Fibroblast of skin of abdomen (primary cell): ENCODE results near the gene PPBP. TPM values are rescaled to one million over a fixed set of nuclear protein-coding genes. Genes with fewer than 3 reads are reported as not detected.

Experiments used
- DNase-seq: peaks from one replicate; pipeline ENCODE4 v3.0.0-alpha.2; 2013
- polyA plus RNA-seq, 2 experiments: library from polyadenylated mRNA; unstranded; fragments of 120-200 nt; gene quantifications; one replicate each; pipeline ENCODE4 v1.2.1, GENCODE V29; 2013; ENCODE audit not compliant: insufficient read length in 2 of 2

Gene PPBP, protein sequence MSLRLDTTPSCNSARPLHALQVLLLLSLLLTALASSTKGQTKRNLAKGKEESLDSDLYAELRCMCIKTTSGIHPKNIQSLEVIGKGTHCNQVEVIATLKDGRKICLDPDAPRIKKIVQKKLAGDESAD
- polyA plus RNA-seq (2013, experiment 1 of 2; ENCODE audit: insufficient read length) = not detected
- not detected for polyA plus RNA-seq (2013, experiment 2 of 2; ENCODE audit: insufficient read length)

GRCh38 chr4:73988061-73988460 is at the start of gene PPBP:
TSS of gene PPBP (minus strand) at chr4:73988190. CDS start at chr4:73988103, 87 bp downstream.
- DNase-seq = no peak

DNA sequence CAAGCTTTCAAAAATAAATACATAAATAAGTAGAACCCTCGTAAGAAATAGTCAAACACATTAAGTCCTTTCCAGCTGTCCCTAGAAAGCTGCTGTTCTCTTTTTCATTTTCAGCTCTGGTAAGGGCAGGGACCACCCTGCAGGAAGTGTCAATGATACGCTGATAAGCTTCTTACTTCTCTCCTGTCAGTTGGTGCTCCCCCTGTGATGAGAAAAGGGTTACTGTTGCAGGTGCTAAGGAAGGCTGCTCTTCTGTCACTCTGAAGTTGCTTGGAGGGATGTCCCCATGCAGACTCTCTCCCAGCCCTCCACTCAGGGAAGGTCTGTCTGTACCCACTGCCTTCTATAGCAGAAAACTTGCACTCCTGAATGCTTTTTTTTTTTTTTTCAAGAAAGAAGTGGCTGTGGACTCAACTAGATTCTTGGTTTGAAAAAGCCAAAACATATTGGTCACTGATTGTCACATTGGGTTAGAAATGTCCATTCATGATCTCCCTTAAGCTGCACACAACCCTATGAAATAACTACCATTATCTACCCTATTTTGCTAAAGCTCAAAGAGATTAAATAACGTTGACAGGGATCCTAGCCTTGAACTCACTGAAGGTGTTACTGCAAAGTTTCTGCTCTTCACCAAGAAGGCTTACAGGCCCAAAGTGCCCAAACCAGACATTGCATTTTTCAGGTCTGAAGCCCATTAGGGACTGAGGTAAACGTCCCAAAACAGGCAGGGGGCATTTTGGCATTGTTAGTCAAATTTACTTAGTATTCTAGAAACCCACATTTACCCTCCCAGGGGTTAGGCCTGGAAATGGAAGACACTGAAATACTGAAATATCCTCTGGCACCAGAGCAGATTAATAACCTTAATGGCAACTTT is 49.3 kb upstream of the PPBP start:
- DNase-seq = no peak

DNA sequence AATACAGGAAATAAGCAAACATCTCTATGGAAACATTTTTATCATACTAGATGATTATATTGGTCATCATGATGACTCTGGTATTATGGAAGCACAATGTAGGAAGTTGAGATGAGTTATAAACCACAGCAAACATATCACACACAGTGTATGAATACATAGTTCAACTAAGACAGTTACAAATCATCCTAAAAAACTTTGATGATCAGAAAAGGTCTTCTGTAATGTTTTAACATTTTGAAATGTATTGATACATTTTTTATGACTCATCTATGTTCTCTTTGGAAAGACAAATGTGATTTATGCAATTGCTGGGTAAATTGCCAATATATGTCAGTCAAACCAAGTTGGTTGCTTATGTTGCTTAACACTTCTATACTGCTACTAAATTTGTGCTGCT is 45.7 kb upstream of the PPBP start:
- peak; percentile 48 for DNase-seq

- peak; percentile 52 for DNase-seq
Observed at GRCh38 chr4:74032064-74032463, 44.1 kb upstream of the PPBP start.

- no peak for DNase-seq
Observed at GRCh38 chr4:74031576-74031975, 43.6 kb upstream of the PPBP start.

GRCh38 chr4:74030285-74030684 is 42.3 kb upstream of the PPBP start:
- DNase-seq = no peak

DNA sequence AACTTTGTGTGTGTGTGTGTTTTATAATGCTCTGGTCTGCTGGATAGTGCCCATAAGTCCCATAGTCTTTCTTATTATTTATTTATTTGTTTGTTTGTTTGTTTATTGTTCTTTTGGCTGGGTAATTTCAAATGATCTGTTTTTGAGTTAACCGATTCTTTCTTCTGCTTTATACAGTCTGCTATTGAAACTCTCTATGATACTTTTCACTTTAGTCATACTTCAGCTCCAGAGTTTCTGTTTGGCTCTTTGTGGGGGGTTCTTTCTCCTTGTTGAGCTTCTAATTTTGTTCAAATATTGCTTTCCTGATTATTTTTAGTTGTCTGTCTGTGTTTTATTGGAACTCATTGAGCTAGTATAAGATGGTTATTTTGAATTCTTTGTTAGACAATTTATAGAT is 40.5 kb upstream of the PPBP start:
- no peak for DNase-seq

GRCh38 chr4:74023709-74024108 is 35.7 kb upstream of the PPBP start:
- no peak for DNase-seq

- no peak for DNase-seq
Observed at GRCh38 chr4:74021601-74022000, 33.6 kb upstream of the PPBP start.

DNA sequence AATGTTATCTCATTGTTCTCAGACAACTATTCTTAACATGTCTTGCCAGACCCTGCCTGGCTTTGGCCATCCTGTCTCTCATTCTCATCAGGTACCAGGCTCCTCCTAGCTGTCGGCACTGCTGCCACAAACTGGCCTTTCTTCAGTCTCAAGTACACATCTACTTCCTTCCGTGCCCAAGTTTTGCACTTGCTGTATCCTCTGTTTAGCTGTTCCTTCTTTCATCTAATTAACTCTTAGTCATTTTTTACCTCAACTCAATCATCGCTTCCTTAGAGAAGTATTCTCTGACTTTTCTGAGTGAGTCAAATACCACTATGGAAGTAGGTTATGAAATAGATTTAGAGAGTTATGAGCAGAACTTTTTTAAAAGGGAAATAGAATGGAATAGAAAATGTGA is 30.8 kb upstream of the PPBP start:
- no peak for DNase-seq

GRCh38 chr4:74018116-74018515 is 30.1 kb upstream of the PPBP start:
- DNase-seq = no peak

- no peak for DNase-seq
Observed at GRCh38 chr4:74016068-74016467, 28.1 kb upstream of the PPBP start.

- DNase-seq = no peak
Observed at GRCh38 chr4:74015126-74015780, 27.3 kb upstream of the PPBP start.

DNA sequence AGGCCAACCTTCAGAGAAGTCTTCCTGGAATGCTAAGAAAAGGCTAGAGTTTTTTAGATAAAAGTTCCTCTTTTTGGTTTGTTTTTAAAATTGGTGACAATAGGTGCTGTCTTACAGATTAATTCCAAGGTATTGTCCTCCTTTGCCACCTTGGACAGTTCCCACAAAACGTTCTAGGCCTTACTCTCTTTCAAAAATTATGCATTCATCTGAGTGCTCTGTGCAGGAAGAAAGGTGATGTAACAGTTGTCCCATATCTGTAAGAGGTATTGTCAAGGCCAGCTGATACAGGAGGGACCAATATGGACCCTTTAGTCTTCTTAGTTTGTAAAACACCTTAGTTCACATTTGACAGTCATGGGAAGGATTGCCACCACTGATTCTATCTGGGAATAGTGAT is 26.3 kb upstream of the PPBP start:
- DNase-seq = no peak

DNA sequence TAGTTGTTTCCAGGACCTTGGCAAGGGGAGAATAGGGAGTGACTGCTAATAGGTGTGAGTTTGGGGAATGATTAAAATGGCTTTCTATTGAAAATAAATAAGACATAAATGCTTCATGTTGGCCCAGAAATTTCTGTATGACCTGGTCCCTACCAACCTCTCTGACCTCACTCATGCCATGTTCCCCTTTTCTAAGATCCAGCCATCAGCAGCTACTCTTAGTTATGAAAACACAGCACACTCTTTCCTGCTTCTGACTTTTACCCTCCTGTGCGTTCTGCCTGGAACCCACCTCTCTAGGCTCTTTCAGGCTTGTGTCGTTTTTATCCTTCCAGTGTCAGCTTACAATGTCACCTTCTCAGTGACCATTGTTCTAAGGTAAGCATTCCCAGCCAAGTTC is 25.3 kb upstream of the PPBP start:
- no peak for DNase-seq

- no peak for DNase-seq
Observed at GRCh38 chr4:74012130-74012529, 24.1 kb upstream of the PPBP start.

- DNase-seq = no peak
Observed at GRCh38 chr4:74009307-74009706, 21.3 kb upstream of the PPBP start.

DNA sequence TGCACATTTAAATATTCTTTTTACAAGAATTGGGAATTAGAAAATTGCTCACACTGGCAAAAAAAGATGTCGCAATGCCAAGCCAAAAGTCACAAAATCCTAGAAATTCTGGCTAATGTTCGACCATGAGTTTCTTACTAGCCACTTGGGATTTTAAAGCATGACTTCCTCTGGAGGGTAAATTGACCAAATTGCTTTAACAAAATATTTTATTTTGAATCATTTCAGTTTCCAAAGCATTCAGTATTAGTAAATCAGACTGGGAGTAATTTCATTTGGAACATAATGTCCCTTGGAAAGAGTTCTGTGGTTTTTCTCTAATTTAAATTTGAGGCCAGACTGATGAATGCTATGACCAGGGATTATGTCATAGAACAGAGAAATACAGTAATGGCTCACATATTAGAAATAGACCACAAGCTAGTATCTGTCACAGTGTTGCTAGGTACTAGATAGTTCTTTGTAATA is 18.1 kb upstream of the PPBP start:
- DNase-seq = peak; percentile 68

DNA sequence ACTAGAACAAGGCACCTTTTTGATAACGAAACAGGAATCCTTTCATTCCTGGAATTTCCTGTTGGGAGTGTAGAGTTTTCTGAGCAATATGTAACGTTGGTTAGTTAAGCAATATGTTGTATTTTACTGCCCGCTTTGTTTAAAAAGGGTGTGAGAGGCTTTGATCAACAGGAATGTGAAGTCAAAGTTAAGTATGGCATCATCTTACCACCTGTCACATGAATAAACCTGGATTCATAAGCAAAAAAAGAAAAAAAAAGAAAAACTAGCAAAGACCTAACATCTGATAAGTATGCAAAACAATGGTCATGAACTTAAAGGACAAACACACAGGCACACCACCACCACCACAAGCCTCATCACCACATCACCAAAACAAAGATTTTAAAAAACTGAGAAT is 17.5 kb upstream of the PPBP start:
- no peak for DNase-seq

DNA sequence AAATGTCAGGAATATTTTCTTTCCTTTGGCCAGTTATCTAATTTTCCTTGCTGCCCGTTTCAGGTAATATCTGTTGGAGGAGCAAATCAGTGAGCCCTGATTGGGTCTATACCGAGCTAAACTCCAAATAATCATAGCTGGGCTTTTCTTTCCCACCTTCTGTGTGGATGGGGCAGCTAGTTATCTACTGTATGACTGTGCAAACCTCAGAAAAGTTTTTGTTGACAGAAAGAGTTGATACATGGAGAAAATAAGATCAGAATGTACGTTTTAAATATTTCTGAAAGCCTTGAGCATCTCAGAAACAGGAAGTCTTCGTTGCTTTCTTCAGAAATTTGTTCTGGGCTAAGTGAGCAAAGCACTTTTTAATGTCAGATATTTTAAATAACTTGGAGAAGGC is 16.7 kb upstream of the PPBP start:
- DNase-seq = no peak

- DNase-seq = no peak
Observed at GRCh38 chr4:74000301-74000700, 12.3 kb upstream of the PPBP start.

- peak; percentile 68 for DNase-seq
Observed at GRCh38 chr4:73998040-73999011, 10.3 kb upstream of the PPBP start, which contains the start of gene CXCL5. TSS of gene CXCL5 (minus strand) at chr4:73998677. CDS start at chr4:73998581, 96 bp downstream.
